AG09319 (cell line): Measurements from ENCODE around the gene SMC1B.
"Not testable (repeated sequence)": the region's sequence is repeated elsewhere in the genome, so short reads cannot be mapped to it uniquely, and the experiment has no call there.

Experiments used
- DNase-seq: peaks from one replicate; pipeline ENCODE4 v3.0.0-alpha.2; 2010; ENCODE audit warnings: low read depth; ENCODE audit errors: extremely low read depth
- TF ChIP-seq, protein P1 (sequence below): IDR thresholded peaks from 2 replicates; pipeline ENCODE4 v1.5.1; 2011; ENCODE audit warnings: low read depth, mild to moderate bottlenecking, inconsistent platforms, low read length, moderate library complexity

The SMC1B gene

DNA sequence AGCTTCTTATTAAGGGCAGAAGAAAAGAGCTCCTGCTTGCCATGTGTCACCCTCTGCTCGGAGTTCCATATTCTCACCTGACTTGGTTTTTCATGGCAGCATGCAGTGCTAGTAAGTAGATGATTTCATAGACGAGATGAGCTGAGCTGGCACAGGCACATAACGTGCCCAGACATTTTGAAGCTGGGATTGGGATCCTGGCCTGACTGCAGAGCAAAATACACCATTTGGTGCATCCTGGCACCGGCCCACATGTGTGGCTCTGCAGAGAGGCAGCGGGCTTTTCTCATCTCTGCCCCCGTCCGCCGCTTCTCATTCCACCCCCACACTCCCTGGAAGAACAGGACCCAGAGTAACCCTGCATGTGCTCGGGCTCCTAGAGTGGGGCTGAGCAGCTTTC is 78.9 kb downstream of the SMC1B start:
- no peak for DNase-seq
- TF ChIP-seq, protein P1, sequence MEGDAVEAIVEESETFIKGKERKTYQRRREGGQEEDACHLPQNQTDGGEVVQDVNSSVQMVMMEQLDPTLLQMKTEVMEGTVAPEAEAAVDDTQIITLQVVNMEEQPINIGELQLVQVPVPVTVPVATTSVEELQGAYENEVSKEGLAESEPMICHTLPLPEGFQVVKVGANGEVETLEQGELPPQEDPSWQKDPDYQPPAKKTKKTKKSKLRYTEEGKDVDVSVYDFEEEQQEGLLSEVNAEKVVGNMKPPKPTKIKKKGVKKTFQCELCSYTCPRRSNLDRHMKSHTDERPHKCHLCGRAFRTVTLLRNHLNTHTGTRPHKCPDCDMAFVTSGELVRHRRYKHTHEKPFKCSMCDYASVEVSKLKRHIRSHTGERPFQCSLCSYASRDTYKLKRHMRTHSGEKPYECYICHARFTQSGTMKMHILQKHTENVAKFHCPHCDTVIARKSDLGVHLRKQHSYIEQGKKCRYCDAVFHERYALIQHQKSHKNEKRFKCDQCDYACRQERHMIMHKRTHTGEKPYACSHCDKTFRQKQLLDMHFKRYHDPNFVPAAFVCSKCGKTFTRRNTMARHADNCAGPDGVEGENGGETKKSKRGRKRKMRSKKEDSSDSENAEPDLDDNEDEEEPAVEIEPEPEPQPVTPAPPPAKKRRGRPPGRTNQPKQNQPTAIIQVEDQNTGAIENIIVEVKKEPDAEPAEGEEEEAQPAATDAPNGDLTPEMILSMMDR, result no peak

DNA sequence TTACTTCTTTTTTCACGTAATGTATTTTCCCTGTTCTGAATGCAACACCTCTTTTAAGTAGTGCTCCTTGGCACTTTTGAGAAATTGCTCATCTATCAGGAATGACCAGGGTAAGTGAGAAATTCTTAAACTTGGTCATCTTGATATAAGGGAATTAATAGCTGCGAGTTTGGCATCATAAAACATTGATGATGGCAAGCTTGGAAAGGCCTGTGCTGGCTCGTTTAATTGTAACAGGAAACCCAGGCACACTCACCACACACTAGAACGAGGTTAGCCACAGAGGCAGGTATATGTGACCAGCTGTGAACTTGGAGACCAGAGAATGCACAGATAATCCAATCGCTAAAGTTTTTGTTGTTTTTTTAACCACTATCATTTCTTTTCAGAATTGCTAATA is 79.3 kb downstream of the SMC1B start:
- TF ChIP-seq, protein P1, result no peak
- no peak for DNase-seq

DNA sequence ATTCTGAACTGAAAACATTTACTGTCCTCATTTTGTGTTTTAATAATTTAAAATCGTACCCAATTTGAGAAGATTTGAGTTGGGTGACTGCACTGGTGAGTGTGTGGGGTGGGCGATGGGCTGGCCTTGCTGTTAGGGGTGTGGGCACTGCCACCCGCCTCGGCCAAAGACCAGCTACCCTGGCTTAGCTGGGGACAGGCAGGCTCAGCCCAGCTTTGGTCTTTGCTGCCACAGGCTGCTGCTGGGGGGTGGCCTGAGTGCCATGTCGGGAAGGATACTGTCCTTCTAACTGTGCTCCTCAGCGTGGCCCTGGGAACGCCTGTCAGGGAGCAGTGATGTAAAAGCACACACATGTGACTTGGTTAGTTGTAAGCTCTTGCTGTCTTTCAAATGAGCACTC is 81.4 kb downstream of the SMC1B start:
- TF ChIP-seq, protein P1, result no peak

DNA sequence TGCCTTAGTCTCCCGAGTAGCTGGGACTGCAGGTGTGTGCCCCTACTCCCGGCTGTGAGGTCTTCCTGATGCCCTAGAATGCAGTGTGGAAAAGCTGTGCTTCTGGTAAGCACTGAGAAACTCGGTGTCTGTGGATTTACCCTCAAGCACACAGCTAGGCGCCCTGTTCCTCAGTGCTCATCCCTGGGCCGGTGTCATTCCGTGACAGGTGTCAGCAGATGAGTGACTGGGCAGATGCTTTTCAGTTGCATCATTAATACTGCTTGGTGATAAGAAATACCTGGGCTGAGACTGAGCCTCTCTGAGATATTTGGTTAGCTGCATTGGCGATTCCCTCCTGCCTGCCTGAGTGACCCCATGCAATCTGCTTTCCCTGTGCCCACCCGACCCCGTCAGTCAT is 81.9 kb downstream of the SMC1B start:
- TF ChIP-seq, protein P1, result no peak
- no peak for DNase-seq

More for the DNA sequence above, 81.4 kb downstream of the SMC1B start:
- no peak for DNase-seq

DNA sequence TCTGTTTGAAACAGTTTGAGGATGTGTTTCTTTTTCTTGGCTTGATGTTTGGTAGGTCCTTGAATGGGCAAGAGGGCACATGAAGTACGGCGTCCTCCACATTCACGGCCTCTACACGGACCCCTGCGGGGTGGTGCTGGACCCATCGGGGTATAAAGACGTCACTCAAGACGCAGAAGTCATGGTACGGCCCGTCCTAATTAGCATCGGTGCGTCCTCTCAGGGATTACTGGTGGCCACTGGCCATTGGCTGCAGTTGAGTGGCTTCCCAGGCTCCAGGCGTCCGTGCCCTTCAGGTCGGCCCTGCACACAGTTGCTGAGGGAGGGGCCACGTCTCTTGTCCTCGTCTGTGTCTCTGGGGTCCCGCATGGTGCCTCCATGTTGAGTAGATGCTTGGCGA is 82.9 kb downstream of the SMC1B start:
- DNase-seq, result no peak
- TF ChIP-seq, protein P1, result no peak

DNA sequence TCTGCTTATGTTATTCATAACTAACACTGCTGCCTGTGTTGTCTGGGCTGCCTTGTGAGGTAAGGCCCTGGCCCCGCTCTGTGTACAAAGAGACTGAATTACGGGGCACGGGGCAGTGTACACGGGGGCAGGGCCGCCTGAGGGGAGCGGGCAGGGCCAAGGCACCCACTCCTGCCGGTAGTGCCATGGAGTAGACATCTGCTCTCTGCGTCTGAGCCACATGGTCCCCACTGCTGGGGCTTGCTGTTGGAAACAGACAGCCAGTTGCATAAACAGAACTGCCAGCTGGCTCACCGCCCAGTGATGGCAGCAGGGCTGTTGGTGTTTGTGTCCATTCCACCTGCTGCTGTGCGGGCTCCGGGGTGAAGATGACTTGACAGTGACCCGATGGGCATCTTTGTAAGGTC is 83.9 kb downstream of the SMC1B start:
- TF ChIP-seq, protein P1, result no peak

DNA sequence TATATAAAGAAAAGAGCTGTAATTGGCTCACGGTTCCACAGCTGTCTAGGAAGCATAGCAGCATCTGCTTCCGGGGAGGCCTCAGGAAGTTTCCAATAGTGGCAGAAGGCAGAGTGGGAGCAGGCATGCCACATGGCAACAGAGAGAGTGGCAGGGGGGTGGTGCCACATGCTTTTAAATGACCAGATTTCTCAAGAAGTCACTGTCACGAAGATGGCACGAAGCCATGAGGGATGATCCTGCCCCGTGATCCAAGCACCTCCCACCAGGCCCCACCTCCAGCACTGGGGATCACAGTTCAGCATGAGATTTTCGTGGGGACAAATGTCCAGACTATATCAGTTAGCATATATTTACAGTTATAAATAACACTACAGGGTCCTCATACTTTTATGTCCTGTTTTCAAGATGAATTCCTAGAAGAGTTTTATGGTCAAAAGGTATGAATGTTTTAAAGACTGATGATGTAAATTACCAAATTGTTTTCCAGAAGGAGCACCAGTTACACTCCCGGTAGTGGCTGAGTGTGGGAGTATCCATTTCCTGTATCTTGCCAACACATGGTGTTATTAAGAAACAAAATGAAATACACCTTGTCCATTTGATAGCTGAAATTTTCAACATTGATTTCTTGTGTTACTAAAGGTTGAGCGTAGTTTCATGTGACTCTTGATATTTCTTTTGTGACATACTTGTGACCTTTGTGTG is 84.4 kb downstream of the SMC1B start:
- DNase-seq, result no peak
- TF ChIP-seq, protein P1, result no peak

More for the DNA sequence above, 83.9 kb downstream of the SMC1B start:
- DNase-seq, result no peak

DNA sequence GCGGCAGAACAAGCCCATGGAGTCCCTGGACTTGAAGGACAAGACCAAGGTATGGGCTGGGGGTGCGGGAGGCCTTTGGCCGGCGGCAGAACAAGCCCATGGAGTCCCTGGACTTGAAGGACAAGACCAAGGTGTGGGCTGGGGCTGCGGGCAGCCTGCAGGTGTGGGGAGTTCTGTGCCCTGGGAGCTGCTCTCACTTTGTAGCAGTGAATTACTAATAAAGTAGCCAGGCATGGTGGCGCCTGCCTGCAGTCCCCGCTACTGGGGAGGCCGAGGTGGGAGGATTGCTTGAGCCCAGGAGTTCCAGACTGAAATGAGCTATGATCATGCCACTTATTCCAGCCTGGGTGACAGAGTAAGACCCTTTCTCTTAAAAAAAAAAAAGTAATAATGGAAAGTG is 85.1 kb downstream of the SMC1B start:
- not testable (repeated sequence) for DNase-seq
